Stimulated activated CD4-positive, alpha-beta T cell treated with anti-CD3 and anti-CD28 coated beads, TNF-alpha, amount 100 ng/mL, for 1 hour (primary cell): ENCODE data around the gene ACOX3.
"Not testable (repeated sequence)": the region's sequence is repeated elsewhere in the genome, so short reads cannot be mapped to it uniquely, and the experiment has no call there.

ENCODE experiments used
- DNase-seq, 3 donors: peaks; one replicate each; pipeline ENCODE4 v3.0.0-alpha.2; 2020; ENCODE audit warnings: low read depth in 3 of 3, low spot score in 1 of 3

The ACOX3 gene

DNA sequence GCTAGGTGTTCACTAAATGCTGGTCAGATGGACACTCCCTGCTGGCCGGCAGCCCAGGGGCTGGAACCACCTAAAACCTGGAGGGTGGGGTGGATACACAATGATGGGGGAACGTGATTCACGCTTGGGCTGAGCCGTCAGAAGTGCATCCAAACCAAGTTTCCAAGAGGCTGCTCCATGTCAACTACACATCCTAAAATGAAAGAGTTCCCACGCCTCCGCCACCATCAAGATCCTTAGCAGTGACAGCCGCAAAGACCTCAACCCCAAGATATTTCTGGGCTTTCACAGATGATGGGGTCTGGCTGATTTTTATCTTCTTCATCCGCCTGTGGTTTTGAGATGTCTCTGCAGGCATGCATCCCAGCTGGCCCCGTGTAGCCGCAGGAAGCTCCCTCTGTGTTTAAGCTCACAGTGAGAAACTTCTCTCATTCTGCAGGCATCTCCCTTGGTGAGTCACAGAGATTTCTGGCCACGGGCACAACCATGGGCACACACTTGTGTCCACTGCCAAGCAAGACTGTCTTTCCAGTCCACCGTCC is 86.5 kb downstream of the ACOX3 start:
- no peak for DNase-seq

DNA sequence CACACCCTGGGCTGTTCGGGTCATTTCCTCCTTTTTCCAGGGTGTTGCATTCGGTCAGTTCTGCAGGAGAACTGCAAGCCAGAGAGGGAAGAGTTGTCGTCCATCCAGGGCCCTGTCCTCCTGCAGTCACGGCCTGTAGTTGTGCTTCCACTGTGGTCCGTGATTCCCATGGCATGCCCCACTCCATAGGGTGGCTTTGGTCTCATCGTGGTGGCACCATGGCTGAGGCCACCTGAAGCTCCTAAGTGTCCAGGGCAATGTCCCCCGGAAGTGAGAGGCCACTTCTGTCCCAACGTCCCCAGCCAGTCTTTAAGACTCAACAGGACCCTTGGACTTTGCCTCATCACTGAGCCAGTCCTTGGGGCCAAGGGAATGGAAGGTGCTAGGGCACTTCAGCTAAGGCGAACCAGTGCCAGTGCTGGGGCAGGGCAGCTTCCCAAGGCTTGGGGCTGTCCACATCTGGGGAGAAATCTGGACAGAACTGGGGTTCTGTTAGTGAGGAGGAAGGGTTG is 87.3 kb downstream of the ACOX3 start:
- DNase-seq = no peak

DNA sequence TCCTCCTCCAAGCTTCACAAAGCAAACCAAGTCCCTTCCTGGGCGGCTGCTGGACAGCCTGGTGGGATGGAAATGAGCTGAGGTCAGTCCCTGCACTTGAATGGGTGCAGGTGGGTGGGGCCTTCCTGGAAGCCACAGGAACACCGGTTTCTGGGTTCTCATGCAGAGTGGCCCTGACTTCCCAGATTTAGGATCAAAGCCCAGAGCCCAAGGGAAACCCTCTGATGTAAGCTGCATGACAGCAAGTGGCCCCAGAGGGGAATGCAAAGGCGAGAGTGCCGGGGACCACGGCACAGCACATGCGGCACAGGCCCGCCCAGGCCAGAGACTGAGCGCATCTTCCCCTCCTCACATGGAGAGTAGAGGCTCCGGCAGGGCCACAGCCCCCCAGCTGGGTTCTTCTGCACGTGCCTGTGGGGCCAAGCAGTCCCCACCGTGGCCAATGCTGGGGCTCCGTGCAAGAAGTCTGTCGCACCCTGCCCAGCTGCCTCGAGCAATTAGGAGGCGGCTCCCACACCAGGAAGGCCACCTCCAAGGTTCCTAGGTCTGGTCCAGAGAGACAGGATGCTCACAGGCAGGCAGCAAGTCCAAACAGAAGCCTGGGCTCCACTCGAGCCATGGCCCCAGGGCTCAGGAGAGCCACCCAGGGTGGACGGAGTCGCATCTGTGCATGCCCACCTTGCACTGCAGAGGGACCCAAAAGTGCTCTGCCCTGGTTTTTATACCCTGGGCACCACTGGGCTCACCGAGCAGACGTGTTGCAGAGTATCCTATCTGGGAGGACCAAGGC is 88.0 kb downstream of the ACOX3 start:
- DNase-seq = no peak

DNA sequence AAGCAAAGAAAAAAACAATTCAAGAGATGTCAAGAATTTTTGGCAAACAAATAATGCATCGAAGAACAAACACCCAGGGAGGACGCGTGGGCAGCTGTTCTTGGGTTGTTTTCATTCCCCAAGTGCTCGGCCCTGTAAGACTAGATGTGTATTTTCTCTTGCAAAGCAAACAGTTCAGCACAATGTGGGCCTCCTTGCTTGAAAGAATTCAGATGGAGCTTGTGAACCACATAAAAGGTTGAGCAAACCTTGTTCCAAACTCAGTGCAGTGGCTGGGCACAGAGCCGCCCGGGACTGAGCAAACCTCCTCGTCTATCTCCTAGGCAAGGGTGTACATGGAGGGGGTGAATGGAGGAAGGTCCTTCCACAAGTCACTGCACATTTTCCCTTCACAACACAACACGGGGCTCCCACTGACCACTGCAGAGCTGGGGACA is 88.6 kb downstream of the ACOX3 start:
- DNase-seq = no peak

DNA sequence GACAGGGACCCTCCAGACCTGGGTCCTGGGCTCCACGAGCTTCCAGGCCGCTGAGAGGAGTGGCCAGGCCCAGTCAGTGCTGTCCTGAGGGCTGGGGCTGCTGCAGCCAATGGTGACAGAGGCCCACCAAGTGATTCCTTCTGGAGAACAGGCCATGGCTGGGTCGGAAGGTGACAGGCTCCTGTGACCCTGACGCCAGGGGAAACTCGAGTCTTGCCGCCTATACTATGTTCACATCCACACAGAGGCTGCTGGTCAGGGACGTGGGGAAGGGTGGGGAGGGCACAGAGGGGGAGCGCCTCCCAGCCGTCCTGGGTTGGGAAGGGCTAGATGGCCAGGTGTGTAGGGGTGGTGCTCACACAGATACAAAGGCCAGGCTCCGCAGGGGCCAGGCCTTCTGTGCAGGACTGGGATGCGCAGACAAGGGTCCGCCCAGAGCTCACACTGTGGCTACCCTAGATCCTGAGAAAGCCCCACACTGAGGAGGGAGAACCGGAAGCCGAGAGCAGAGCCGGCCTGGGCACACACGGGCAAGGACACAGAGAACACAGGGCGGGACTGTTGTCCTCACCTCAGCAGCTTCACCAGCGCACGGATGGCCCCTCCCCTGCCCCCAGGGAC is 89.6 kb downstream of the ACOX3 start:
- no peak for DNase-seq

DNA sequence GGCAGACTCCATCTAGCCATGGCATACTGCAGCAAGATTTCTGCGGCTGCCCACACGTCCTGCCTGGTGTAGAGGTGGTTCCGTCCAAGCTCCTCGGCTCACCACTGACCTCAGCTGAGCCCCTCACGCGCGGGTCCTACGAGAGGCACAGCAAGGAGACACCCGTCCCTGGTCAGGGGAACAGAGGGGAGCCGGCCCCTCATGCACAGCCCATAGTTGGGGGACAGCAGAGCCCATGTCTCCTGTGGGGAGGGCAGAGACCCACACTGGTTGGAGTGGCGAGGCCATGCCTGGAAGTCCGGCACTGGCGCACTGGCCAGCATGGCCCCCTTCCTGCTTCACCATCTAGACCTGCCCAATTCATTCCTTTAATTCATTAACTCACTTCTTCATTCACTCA is 90.2 kb downstream of the ACOX3 start:
- DNase-seq = no peak

DNA sequence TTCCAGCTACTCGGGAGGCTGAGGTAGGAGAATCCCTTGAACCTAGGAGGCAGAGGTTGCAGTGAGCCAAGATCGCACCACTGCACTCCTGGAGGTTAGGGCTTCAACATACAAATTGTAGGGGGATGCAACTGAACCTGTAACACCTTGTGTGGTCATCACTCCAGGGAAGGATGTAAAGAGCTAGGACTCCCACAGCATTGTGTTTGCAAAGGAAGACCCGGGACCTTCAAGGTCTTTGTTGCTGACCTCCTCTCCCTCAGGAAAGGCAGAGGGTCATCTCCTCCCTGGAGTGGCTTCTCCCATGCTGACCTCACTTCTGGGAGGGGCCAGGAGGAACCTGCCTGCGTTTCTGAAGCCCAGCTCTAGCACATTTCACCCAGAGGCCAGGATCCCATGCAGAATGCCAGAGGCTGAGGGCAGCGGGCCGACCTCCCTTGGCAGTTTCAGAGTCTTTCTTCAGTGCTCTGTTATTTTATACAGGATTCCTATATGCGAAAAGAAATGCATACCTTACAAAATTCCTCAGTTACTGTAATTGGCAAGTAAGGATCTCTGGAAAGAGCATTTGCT is 90.8 kb downstream of the ACOX3 start:
- no peak for DNase-seq

DNA sequence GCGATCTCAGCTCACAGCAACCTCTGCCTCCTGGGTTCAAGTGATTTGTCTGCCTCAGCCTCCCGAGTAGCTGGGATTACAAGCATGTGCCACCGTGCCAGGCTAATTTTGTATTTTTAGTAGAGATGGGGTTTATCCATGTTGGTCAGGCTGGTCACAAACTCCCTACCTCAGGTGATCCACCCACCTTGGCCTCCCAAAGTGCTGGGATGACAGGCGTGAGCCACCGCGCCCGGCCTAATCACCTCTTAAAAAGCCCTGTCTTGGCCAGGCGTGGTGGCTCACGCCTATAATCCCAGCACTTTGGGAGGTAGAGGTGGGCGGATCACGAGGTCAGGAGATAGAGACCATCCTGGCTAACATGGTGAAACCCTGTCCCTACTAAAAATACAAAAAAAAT is 91.3 kb downstream of the ACOX3 start:
- not testable (repeated sequence) for DNase-seq

DNA sequence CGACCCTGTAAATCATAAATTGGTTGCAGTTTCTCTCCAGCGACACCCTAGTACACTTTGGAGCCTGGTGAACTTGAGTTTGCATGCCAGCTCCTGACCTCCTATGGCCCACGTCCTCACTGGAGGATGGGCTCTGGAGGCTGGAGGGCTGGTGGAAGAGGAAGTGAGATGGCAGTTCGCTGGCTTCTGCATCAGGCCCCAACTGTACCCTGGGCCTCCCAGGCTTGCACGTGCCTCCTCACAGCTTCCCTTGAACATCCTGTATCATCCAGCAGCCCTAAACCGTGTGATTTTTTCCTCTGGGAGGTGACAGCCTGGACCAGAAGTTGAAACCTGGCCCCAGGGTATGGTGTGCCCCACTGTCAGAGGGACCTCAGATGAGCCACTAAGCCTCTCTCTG is 92.5 kb downstream of the ACOX3 start:
- no peak for DNase-seq

DNA sequence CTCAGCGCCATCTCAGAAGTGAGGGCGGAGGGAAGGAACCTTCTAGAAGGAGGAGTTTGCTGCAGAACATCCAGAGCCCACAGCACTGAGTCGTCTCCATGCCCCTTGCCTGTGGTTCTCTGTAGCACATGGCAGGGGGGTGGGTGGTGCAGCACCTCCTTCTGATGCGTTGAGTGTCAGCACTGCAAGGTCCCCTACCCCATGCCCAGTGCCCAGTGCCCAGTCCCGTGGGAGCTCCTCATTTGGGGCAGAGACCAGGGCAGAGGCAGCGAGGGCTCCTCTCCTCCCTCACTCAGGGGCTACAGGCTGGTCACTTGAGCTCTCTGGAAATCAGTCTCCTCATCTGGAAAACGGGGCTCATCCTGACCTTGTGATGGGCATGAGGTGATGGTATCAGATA is 92.9 kb downstream of the ACOX3 start:
- no peak for DNase-seq

DNA sequence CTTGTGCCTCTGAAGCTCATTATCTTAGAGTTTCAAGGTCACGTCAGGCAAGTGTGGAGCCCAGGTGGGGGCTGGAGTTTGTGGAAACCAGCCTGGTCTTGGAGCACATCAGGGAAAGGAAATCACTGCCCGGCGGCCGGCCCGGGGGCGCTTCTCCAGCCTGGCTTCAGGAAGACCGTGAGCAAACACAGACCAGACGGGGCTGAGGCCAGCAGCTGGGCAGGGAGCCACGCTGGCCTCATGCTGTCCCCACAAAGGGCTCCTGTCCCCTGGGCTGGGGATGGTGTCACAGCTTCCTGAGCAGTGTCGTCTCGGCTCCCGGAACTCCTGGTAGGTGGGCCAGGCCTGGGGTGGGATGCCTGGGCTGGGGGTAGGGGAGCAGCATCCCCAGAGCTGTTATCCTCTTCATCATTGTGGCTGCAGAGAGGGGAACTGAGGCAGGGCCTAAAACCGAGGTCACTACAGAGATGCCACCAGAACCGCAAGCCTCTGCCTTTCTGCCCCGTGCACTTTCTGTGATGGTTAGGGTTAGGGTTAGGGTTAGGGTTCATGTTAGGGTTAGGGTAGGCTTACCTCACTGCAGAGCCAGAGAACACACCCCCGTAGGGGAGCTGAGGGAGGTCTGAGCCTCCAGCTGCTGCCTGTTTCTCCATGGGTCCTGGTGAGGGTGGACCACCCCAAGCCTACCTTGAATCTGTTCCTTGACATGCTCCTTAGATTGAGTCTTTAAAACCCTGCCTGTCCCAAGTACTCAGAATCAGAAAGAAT is 93.5 kb downstream of the ACOX3 start:
- DNase-seq = no peak

DNA sequence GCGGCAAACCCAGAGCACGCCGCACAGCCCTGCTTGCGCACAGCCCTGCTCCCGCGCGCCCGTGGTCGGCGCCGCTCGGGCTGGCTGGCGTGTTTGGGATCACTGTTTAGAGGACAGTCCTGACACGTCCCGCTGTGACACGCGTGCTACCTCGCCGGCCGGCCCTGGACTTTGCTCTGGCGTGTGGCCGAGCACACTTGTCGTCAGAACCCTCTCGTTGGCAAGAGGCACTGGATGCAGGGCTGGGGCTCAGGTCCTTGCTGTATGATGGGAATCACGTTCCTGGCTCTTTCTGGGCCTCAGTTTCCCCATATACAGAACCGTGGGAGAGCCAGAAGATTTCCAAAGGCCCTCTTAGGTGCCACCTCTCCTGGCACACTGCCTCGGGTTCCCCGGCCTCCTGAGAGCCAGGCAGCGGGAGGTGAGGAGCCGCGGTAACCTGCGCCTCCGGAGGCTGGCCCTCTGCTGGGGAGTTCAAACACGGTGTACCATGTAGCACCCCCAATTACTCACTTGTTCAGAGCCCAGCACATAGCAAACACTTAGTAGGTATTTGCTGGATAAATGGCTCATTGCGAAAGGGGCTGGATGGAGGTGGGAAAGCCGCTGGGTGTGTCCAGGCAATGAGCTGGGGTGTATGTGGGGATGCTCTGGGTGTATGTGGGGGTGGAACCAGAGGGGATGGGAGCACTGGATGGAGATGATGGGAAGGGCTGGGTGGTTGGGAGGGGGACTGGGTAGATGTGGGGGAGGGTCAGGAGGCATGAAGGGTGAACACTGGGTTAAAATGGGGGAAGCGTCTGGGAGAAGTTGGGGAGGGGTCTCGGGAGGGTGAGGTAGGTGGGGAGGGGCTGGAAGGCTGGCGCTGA is 94.3 kb downstream of the ACOX3 start:
- DNase-seq = no peak

DNA sequence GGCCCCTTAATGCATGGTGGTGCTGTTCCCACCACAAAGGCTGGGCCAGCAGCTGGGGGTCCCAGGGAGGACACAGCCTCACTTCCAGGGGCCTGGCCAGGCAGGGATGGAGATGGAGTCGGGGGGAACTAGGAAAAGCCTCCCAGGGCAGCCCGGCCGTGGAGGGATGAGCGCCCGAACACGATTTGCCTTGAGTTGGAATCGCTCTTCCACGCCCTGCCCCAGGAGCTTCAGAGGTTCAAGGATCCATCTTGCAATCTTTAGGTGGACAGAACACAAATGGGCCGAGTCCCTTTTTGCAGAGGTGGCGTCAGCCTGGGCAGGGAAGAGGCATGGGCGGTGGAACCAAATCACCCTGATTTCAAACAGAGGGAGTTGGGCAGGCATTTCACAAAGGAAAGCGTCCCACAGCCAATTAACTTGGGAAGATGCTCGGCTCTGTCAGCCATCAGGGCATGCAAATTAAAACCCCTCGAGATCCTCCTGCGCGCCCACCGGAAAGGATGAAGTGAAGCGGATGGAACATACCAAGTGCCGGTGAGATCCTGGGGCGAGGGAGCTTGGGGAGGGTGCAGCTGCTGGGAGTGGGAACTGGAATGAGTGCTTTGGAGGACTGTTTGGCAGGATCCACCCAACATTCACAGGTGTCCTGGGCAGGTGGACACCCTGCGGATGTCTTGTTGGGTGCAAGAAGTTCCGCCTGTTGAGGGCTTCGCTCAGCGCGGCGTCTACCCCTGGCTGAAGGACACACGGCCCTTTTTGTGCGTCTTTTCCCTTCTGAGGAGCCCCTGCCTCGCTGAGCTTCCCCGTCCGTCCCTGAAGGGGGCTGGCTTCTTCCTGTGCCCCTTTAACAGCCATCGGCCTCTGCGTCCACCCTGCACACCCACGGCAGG is 95.2 kb downstream of the ACOX3 start:
- DNase-seq = no peak

DNA sequence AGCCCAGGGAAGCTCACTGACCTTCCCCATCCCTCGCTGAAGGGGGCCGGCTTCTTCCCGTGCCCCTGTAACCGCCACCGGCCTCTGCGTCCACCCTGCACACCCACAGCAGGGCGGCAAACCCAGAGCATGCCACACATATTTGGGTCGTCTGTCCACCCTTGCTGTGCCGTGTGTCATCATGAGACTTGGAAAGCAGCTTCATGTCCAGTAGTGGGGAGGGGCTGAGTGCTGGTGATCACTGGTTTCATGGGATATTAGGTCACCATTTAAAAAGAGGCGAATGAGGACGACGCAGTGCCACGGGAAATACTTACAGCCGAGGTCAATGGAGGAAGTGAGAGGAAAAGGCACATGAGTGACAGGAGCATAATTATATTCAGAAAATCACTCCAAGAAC is 96.1 kb downstream of the ACOX3 start:
- DNase-seq = no peak

DNA sequence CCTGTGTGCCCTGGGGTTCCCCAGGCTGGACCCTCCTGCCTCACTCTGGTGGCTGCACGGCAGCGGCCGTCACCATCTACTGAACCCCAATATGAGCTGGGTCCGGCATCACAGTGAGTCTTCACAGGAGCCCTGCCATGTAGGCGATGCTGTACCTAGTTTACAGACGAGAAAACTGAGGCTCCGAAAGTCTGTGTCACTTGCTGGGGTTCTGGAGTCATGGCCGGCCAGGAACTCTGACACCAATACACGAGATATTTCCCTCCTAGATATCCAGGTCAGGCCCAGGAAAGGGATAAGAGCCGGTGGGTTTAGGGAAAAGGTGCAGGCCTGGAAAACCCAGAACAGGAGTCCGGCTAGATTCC is 96.6 kb downstream of the ACOX3 start:
- DNase-seq = no peak

DNA sequence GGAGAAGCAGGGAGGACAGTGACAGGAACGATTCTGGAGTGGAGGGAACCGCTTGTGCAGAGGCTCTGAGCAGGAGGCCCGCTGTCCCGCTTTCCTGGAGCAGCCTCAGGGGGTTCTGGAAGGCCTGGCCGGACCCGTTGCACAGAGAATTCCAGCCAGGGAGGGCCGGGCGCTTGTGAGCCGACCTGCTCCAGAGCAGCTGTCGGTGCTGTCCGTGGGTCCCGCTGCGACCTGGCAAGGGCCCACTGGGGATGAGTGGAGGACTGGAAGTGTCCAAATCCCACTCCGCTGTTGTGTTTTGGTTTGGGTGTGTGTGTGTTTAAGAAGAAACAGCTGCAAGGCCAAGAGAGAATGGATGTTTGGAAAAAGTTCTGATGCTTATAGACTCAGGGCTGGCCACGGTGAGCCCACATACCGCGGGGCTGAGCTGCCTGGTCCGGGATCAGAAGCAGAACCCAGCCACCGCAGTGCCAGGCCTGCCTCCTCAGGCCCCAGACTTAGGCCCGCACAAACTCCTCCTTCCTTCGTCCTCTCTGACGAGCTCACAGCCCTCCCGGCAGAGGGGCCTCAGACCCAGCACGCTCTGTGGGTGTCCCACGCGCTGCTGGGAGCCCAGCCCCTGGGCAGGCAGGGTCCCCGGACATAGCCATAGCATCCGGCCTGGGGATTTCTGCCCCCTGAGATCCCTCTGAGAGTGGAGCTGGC is 97.1 kb downstream of the ACOX3 start:
- DNase-seq = no peak

DNA sequence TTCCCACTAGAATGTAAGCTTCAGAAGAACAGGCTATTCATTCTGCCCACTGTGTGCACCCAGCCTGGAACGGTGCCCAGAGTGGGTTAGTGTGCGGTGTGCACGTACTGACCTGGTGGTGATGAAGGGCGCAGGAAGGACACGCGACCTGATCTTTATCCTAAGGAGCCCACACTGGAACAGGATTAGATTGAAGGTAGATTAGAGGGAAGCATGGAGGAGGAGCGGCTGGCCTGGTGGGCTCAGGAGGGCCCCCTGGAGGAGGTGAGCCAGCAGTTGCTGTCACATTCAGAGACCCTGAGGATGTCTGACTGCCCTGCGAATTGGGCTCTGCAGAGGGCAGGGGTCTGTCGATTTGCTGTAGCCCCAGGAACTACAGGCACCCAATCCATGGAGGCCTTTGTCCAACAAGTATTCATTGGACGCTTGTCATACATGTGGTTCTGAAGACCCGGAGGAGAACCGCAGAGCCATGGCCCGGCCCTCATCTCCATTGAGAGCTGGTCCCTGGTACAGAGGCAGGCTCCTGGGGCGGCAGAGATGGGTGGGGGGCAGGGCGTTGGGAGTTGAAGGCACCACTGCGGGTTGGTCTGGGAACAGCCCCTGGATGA is 97.8 kb downstream of the ACOX3 start:
- no peak for DNase-seq

DNA sequence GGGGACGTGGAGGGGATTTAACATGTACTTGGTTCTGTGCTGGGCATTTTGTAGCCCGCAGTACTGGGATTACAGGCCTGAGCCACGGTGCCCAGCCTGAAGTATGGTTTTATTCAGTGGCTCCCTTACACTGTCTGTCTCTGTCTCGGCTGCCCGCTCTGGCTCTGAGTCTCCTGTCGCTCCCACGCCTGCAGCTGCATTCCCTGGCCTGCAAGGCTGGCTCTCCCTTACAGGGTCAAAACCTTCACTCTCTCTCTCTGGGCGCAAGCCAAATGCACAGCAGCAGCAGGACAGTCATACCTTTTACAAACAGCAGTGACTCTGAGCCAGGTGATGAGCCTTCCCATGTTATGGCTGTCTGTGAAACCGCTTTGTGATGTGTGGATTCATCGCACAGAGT is 98.8 kb downstream of the ACOX3 start:
- DNase-seq = no peak
